ENCODE results near the gene ASIP. TPM values are rescaled to one million over a fixed set of nuclear protein-coding genes. Genes with fewer than 3 reads are reported as not detected.

Gene ASIP
- total RNA-seq, 1 donor from 2014 or later, result not detected

DNA sequence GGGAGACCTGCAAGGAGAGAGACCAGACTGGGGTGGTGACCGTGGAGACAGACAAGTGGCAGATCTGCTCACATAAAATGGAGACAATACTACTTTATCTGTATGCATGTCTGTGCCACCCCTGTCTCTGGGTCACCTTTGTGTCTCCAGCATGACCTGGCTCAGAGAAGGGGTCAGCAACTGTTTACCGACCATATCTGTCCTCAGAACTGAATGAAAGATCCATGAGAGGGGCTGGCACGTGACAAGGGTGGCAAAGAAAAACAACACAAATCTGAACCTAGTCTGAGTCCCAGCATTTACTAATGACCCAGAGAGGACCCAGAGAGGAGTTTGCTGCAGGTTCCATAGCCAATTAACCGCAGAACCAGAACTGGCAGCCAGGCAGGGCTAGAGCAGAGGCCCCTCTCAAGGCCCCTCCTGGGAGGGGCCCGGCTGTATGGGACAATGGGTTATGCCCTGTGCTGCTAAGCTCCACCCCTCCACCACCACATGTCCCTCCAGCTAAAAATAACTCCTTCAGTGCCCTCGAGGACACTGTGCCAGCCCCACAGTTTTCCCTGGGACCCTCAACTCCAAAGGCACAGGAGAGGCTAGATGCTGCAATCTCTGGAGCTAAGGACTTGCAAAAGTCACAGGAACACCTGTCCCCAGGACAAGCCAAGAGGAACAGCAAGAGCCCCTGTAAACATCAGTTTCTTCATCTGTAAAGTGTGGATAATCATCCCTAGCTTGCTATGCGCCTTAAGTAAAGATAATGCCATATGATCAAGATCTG, 59.8 kb downstream of the ASIP start:
- peak overlapping the region; percentile 14 for H3K27ac Mint-ChIP-seq (ENCODE audit: unreplicated experiment)
- DNase-seq (ENCODE audit: extremely low spot score, unreplicated experiment), result no peak
- H3K4me3 Mint-ChIP-seq (ENCODE audit: unreplicated experiment), result peak overlapping the region; percentile 88
- H3K36me3 Mint-ChIP-seq (ENCODE audit: unreplicated experiment), result no peaks in the 10 kb centered on the region
- no peaks in the 10 kb centered on the region for H3K27me3 Mint-ChIP-seq (ENCODE audit: unreplicated experiment)
- peaks cover 3% of the 10 kb centered on the region for H3K4me1 Mint-ChIP-seq (ENCODE audit: unreplicated experiment)
- TF ChIP-seq, protein P1, sequence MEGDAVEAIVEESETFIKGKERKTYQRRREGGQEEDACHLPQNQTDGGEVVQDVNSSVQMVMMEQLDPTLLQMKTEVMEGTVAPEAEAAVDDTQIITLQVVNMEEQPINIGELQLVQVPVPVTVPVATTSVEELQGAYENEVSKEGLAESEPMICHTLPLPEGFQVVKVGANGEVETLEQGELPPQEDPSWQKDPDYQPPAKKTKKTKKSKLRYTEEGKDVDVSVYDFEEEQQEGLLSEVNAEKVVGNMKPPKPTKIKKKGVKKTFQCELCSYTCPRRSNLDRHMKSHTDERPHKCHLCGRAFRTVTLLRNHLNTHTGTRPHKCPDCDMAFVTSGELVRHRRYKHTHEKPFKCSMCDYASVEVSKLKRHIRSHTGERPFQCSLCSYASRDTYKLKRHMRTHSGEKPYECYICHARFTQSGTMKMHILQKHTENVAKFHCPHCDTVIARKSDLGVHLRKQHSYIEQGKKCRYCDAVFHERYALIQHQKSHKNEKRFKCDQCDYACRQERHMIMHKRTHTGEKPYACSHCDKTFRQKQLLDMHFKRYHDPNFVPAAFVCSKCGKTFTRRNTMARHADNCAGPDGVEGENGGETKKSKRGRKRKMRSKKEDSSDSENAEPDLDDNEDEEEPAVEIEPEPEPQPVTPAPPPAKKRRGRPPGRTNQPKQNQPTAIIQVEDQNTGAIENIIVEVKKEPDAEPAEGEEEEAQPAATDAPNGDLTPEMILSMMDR (IDR thresholded peaks at IDR 0.05), result no peak
- H3K9me3 Mint-ChIP-seq (ENCODE audit: unreplicated experiment), result no peaks in the 10 kb centered on the region

DNA sequence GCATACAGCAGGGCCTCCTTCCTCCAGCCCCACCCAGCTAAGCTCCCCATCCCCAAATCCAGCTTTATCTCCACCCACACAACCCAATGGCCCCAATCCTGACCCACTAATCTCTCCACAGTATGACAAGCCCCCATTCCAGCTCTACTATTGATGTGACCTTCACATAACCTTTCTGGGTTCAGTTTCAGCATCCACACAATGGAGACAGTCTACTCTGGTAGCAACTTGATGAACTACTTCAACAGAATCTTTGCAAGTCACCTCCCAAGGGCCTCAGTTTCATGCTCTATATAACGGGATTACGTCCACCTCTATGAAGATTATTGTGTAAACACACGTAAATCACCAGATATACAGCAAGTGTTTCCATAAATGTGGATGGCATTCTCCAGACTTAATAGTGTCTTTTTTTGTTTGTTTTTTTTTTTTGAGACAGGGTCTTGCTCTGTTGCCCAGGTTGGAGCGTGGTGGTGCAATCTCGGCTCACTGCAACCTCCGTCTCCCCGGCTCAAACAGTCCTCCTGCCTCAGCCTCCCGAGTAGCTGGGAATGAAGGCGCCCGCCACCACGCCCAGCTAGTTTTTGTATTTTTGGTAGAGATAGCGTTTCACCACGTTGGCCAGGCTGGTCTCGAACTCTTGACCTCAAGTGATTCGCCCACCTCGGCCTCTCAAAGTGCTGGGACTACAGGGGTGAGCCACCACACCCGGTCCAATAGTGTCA, 60.5 kb downstream of the ASIP start:
- DNase-seq (ENCODE audit: extremely low spot score, unreplicated experiment), result no peak
- H3K27me3 Mint-ChIP-seq (ENCODE audit: unreplicated experiment), result no peaks in the 10 kb centered on the region
- H3K4me3 Mint-ChIP-seq (ENCODE audit: unreplicated experiment), result peak overlapping the region; percentile 88
- peaks cover 3% of the 10 kb centered on the region for H3K4me1 Mint-ChIP-seq (ENCODE audit: unreplicated experiment)
- H3K36me3 Mint-ChIP-seq (ENCODE audit: unreplicated experiment), result no peaks in the 10 kb centered on the region
- peak overlapping the region; percentile 90 for H3K27ac Mint-ChIP-seq (ENCODE audit: unreplicated experiment)
- no peaks in the 10 kb centered on the region for H3K9me3 Mint-ChIP-seq (ENCODE audit: unreplicated experiment)
- TF ChIP-seq, protein P1 (IDR thresholded peaks at IDR 0.05), result no peak

DNA sequence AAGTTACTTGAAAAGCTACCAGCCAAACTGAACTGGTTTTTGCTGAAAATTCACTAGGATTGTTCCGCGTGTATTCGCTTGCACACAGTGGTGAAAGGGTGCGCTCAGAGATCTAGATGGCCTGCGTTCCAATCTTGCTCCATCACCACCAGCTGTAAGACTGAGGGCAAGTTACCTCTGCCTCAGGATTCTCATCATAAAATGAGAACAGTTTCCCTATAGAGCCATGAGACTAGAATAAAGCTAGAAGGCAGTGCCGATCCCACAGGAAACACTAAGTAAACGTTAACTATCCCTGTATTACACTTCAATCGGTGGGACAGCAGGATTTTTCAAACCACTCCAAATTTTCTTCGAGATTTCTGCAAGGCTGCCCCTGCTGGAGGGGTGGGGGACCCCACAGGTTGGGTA, 61.1 kb downstream of the ASIP start:
- Mint-ChIP-seq H3K4me3 (ENCODE audit: unreplicated experiment) (peak overlapping the region; percentile 88), H3K27ac (ENCODE audit: unreplicated experiment) (peak overlapping the region; percentile 90), H3K27me3 (ENCODE audit: unreplicated experiment) (no peaks in the 10 kb centered on the region), H3K36me3 (ENCODE audit: unreplicated experiment) (no peaks in the 10 kb centered on the region), H3K4me1 (ENCODE audit: unreplicated experiment) (peaks cover 3% of the 10 kb centered on the region), H3K9me3 (ENCODE audit: unreplicated experiment) (no peaks in the 10 kb centered on the region)
- TF ChIP-seq, protein P1 (IDR thresholded peaks at IDR 0.05), result peak; percentile 32
- DNase-seq (ENCODE audit: extremely low spot score, unreplicated experiment), result no peak

DNA sequence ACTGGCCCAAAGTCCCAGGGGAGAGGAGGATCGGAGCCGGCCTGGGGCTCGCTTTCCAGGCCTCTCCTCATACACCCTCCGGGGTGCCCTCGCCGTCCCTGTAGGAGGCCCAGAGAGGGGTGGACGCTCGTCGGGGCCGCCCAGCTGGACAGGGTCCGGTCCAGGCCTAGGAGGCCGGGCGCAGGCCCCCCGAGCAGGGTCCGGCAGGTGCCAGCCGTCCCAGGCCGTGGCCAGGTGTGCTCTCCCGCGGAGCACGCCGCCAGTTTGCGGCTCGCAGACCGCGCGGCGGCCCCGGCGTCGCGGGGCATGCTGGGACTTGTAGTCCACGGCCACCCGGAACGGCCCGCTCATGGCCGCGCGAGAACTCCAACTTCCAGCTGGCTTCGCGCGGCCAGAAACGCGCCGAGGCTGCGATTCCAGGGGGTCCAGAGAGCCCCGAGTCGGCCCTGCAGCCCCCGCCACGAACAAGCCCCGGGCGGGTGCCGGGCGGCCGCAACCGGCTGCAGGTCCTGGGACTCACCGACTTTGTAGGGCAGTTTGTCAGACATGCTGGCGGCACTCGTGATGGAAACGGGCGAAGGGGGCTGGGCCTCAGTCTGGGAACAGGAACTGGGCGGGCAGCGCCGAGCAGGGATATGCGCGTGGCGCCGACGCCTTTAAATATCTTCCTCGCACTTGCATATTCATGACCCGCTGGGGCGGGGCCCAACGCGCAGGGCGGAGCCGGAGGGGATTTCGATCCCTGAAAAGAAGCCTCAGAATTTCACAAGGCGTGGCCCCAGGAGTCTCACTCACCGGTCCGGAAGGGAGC, 61.7 kb downstream of the ASIP start, which contains the start of gene AHCY:
Gene AHCY (minus strand): TSS at position 633 of the 811 bp plus-strand sequence. CDS start 85 bp downstream, at position 548.
- peak; percentile 97 for DNase-seq (ENCODE audit: extremely low spot score, unreplicated experiment)
- no peaks in the 10 kb centered on the region for H3K27me3 Mint-ChIP-seq (ENCODE audit: unreplicated experiment)
- H3K27ac Mint-ChIP-seq (ENCODE audit: unreplicated experiment), result peak within 1 kb of the TSS; percentile 90
- TF ChIP-seq, protein P1 (IDR thresholded peaks at IDR 0.05), result no peak
- peaks cover 3% of the 10 kb centered on the region for H3K4me1 Mint-ChIP-seq (ENCODE audit: unreplicated experiment)
- peak within 1 kb of the TSS; percentile 88 for H3K4me3 Mint-ChIP-seq (ENCODE audit: unreplicated experiment)
- H3K9me3 Mint-ChIP-seq (ENCODE audit: unreplicated experiment), result no peaks in the 10 kb centered on the region
- H3K36me3 Mint-ChIP-seq (ENCODE audit: unreplicated experiment), result no peaks in the 10 kb centered on the region

Data from osteocyte (in vitro differentiated cells).